H1 (cell line): ENCODE data around the gene CEBPA. TPM values are rescaled to one million over a fixed set of nuclear protein-coding genes. Genes with fewer than 3 reads are reported as not detected.

Source experiments
- CTCF ChIA-PET: fragments of 300-600 bp; sonication (Branson Sonifier 250); formaldehyde crosslinking; loops from one replicate; lab custom pipeline; 2021; ENCODE audit not compliant: partially characterized antibody; lab: Charles Lee
- POLR2A ChIA-PET: fragments of 300-600 bp; sonication (Branson Sonifier 250); formaldehyde crosslinking; loops from one replicate; lab custom pipeline; 2021; ENCODE audit warnings: inconsistent platforms; ENCODE audit not compliant: partially characterized antibody; lab: Charles Lee
- DNase-seq, 2 experiments: peaks; one replicate each; pipeline versions ENCODE4 v3.0.0 to v3.0.0-alpha.2; 2010 to 2022; ENCODE audit warnings: low spot score in 2 of 2, low read depth in 1 of 2, mixed read lengths in 1 of 2
- FAIRE-seq: peaks from 2 replicates; lab custom pipeline; 2011; peaks lifted over from hg19 to GRCh38; lab: Jason Lieb, UNC
- H2AFZ ChIP-seq: 2 replicates; pipeline ENCODE4 v1.8.1; 2012; ENCODE audit warnings: low read length, inconsistent platforms
- H2AK5ac ChIP-seq: 2 replicates; pipeline ENCODE4 v1.6.1; 2013; ENCODE audit warnings: low read depth, low read length
- H2BK120ac ChIP-seq: replicated peaks from 2 replicates; pipeline ENCODE3; 2013; ENCODE audit warnings: low read depth, low read length, inconsistent platforms
- H2BK12ac ChIP-seq: 2 replicates; pipeline ENCODE4 v1.6.1; 2013; ENCODE audit warnings: low read depth, low read length
- H2BK15ac ChIP-seq: 2 replicates; pipeline ENCODE4 v1.6.1; 2013; ENCODE audit warnings: low read length
- H2BK20ac ChIP-seq: 2 replicates; pipeline ENCODE4 v1.6.1; 2013; ENCODE audit warnings: low read length
- H2BK5ac ChIP-seq: 2 replicates; pipeline ENCODE4 v1.6.1; 2013; ENCODE audit warnings: low read depth, low read length
- H3K14ac ChIP-seq: 2 replicates; pipeline ENCODE4 v1.6.1; 2013; ENCODE audit warnings: inconsistent platforms; ENCODE audit not compliant: insufficient read length
- H3K18ac ChIP-seq: 2 replicates; pipeline ENCODE4 v1.6.1; 2013; ENCODE audit warnings: low read length; ENCODE audit errors: extremely low read depth
- H3K23ac ChIP-seq: 2 replicates; pipeline ENCODE4 v1.6.1; 2013; ENCODE audit warnings: inconsistent platforms; ENCODE audit not compliant: insufficient read length
- H3K23me2 ChIP-seq: 2 replicates; pipeline ENCODE4 v1.6.1; 2013; ENCODE audit warnings: low read depth, low read length
- H3K27ac ChIP-seq: 2 replicates; pipeline ENCODE4 v1.6.1; 2011; ENCODE audit warnings: low read depth, low read length, inconsistent platforms
- H3K27me3 ChIP-seq, 4 experiments: replicated peaks in 1 of 4; 1 replicate in 1 of 4; 2 replicates in 3 of 4; pipeline versions ENCODE4 v1.6.1 to v1.8.1; 2011 to 2013; ENCODE audit warnings: low read length in 3 of 4, mild to moderate bottlenecking in 3 of 4, inconsistent platforms in 2 of 4, mixed read lengths in 2 of 4, moderate library complexity in 1 of 4; ENCODE audit not compliant: control insufficient read depth in 3 of 4, insufficient read depth in 3 of 4; ENCODE audit errors: extremely low read depth in 1 of 4
- H3K36me3 ChIP-seq, 4 experiments: 2 replicates each; pipeline versions ENCODE4 v1.6.1 to v1.8.1; 2011 to 2013; ENCODE audit warnings: mild to moderate bottlenecking in 4 of 4, low read length in 3 of 4, moderate library complexity in 2 of 4, control low read depth in 1 of 4, inconsistent platforms in 1 of 4; ENCODE audit not compliant: insufficient read depth in 4 of 4, control insufficient read depth in 2 of 4
- H3K4ac ChIP-seq: replicated peaks from 2 replicates; pipeline ENCODE3; 2013; ENCODE audit warnings: low read length, low read depth, mixed read lengths, inconsistent platforms; ENCODE audit not compliant: insufficient read length
- H3K4me1 ChIP-seq, 4 experiments: replicated peaks in 1 of 4; 1 replicate in 1 of 4; 2 replicates in 3 of 4; pipeline versions ENCODE4 v1.6.1 to v1.8.1; 2011 to 2013; ENCODE audit warnings: low read length in 3 of 4, inconsistent platforms in 2 of 4, mixed read lengths in 1 of 4; ENCODE audit not compliant: insufficient read depth in 4 of 4, control insufficient read depth in 3 of 4
- H3K4me2 ChIP-seq, 2 experiments: 2 replicates each; pipeline versions ENCODE4 v1.6.1 to v1.8.1; 2011 to 2013; ENCODE audit warnings: low read depth in 2 of 2, low read length in 2 of 2, control low read depth in 1 of 2, inconsistent platforms in 1 of 2, mild to moderate bottlenecking in 1 of 2; ENCODE audit not compliant: insufficient read depth in 1 of 2
- H3K4me3 ChIP-seq, 4 experiments: fragments of 200-600, 300-600 bp in 1 of 4; sonication (generic), shearing (Covaris generic), sonication (Bioruptor Twin) in 1 of 4; 2 replicates each; pipeline versions ENCODE4 v1.5.1 to v1.8.1; 2011 to 2016; ENCODE audit warnings: low read length in 4 of 4, low read depth in 3 of 4, control low read depth in 2 of 4, inconsistent platforms in 2 of 4, mild to moderate bottlenecking in 2 of 4, mixed read lengths in 1 of 4, moderate library complexity in 1 of 4; ENCODE audit not compliant: insufficient read depth in 2 of 4; ENCODE audit errors: extremely low read depth in 1 of 4
- H3K56ac ChIP-seq: replicated peaks from 2 replicates; pipeline ENCODE3; 2013; ENCODE audit warnings: low read depth, mild to moderate bottlenecking, mixed read lengths, low read length, inconsistent platforms; ENCODE audit not compliant: insufficient read length
- H3K79me1 ChIP-seq: 2 replicates; pipeline ENCODE4 v1.6.1; 2013; ENCODE audit warnings: low read depth, low read length, control low read depth
- H3K79me2 ChIP-seq, 2 experiments: 2 replicates each; pipeline versions ENCODE4 v1.6.1 to v1.8.1; 2012 to 2013; ENCODE audit warnings: low read length in 2 of 2, mild to moderate bottlenecking in 2 of 2, inconsistent platforms in 1 of 2; ENCODE audit not compliant: insufficient read depth in 2 of 2, control insufficient read depth in 1 of 2
- H3K9ac ChIP-seq, 4 experiments: replicated peaks in 1 of 4; 1 replicate in 1 of 4; 2 replicates in 3 of 4; pipeline versions ENCODE4 v1.6.1 to v1.8.1; 2011 to 2013; ENCODE audit warnings: low read depth in 3 of 4, low read length in 3 of 4, control low read depth in 2 of 4, mild to moderate bottlenecking in 2 of 4, moderate library complexity in 2 of 4, inconsistent platforms in 1 of 4; ENCODE audit errors: extremely low read depth in 1 of 4
- H3K9me3 ChIP-seq, 2 experiments: 2 replicates each; pipeline versions ENCODE4 v1.6.1 to v1.8.1; 2012 to 2013; ENCODE audit warnings: mild to moderate bottlenecking in 2 of 2, moderate library complexity in 2 of 2, control low read depth in 1 of 2, inconsistent platforms in 1 of 2, low read depth in 1 of 2, low read length in 1 of 2, mixed read lengths in 1 of 2; ENCODE audit not compliant: insufficient read depth in 2 of 2
- H4K20me1 ChIP-seq, 2 experiments: replicated peaks in 1 of 2; 2 replicates each; pipeline versions ENCODE3 to v1.8.1; 2011 to 2013; ENCODE audit warnings: inconsistent platforms in 2 of 2, low read length in 2 of 2, mild to moderate bottlenecking in 1 of 2; ENCODE audit not compliant: insufficient read depth in 2 of 2, control insufficient read depth in 1 of 2
- H4K5ac ChIP-seq: 2 replicates; pipeline ENCODE4 v1.6.1; 2013; ENCODE audit warnings: low read length, low read depth, mixed read lengths, inconsistent platforms; ENCODE audit not compliant: insufficient read length
- H4K8ac ChIP-seq: 2 replicates; pipeline ENCODE4 v1.8.0; 2013; ENCODE audit warnings: mild to moderate bottlenecking, moderate library complexity, low read length, inconsistent platforms; ENCODE audit not compliant: insufficient read depth; ENCODE audit errors: extremely low read depth
- H4K91ac ChIP-seq: replicated peaks from 2 replicates; pipeline ENCODE3; 2013; ENCODE audit warnings: low read length, mixed read lengths, inconsistent platforms; ENCODE audit not compliant: insufficient read length
- CBX8 ChIP-seq: fragments of 300-800, 300-1000 bp; sonication (generic); IDR thresholded peaks from 2 replicates; pipeline ENCODE4 v1.7.1; 2016; ENCODE audit warnings: low read depth, low read length, borderline replicate concordance
- HDAC2 ChIP-seq, 2 experiments: fragments of 300-600 bp in 1 of 2; sonication (generic) in 1 of 2; IDR thresholded peaks; 2 replicates each; pipeline ENCODE4 v1.6.1; 2011 to 2012; ENCODE audit warnings: low read depth in 2 of 2, low read length in 2 of 2, mild to moderate bottlenecking in 2 of 2, moderate library complexity in 2 of 2, borderline replicate concordance in 1 of 2, inconsistent platforms in 1 of 2
- KDM1A ChIP-seq: fragments of 200-600, 300-600 bp; sonication (generic); IDR thresholded peaks from 2 replicates; pipeline ENCODE4 v1.7.1; 2016; ENCODE audit warnings: mild to moderate bottlenecking, low read length, borderline replicate concordance
- NRF1 ChIP-seq: IDR thresholded peaks from 2 replicates; pipeline ENCODE4 v1.6.1; 2011; ENCODE audit warnings: mild to moderate bottlenecking, low read depth, low read length, improper control_type of control experiment
- RAD21 ChIP-seq, 2 experiments: IDR thresholded peaks in 1 of 2; conservative IDR thresholded peaks in 1 of 2; 2 replicates each; pipeline ENCODE4 v1.6.1; 2011; ENCODE audit warnings: low read depth in 2 of 2, low read length in 2 of 2, improper control_type of control experiment in 1 of 2, inconsistent platforms in 1 of 2, mild to moderate bottlenecking in 1 of 2, moderate library complexity in 1 of 2
- RFX5 ChIP-seq: IDR thresholded peaks from 2 replicates; pipeline ENCODE4 v1.6.1; 2011; ENCODE audit warnings: low read depth, low read length, improper control_type of control experiment, borderline replicate concordance
- SIN3A ChIP-seq, 2 experiments: IDR thresholded peaks in 1 of 2; conservative IDR thresholded peaks in 1 of 2; 2 replicates each; pipeline ENCODE4 v1.6.1; 2011 to 2012; ENCODE audit warnings: low read length in 2 of 2, improper control_type of control experiment in 1 of 2, low read depth in 1 of 2, mild to moderate bottlenecking in 1 of 2
- SP2 ChIP-seq: IDR thresholded peaks from 2 replicates; pipeline ENCODE4 v1.6.1; 2012; ENCODE audit warnings: mild to moderate bottlenecking, low read length, inconsistent platforms
- SP4 ChIP-seq: IDR thresholded peaks from 2 replicates; pipeline ENCODE4 v1.6.1; 2012; ENCODE audit warnings: low read length, inconsistent platforms
- SRF ChIP-seq: IDR thresholded peaks from 2 replicates; pipeline ENCODE4 v1.6.1; 2011; ENCODE audit warnings: mild to moderate bottlenecking, low read depth, low read length, moderate library complexity
- TCF12 ChIP-seq: IDR thresholded peaks from 2 replicates; pipeline ENCODE4 v1.6.1; 2011; ENCODE audit warnings: low read depth, mild to moderate bottlenecking, low read length
- YY1 ChIP-seq: IDR thresholded peaks from 2 replicates; pipeline ENCODE4 v1.6.1; 2011; ENCODE audit warnings: low read depth, mild to moderate bottlenecking, low read length
- ZNF274 ChIP-seq: IDR thresholded peaks from 2 replicates; pipeline ENCODE4 v1.7.0; 2012; ENCODE audit warnings: low read length, borderline replicate concordance; ENCODE audit errors: extremely low read depth
- WGBS, 2 experiments: shearing (Covaris generic) in 1 of 2; methylation state at CpG; one replicate each; pipeline versions ENCODE4 v1.1.6 to v1.1.7; 2013 to 2015; ENCODE audit warnings: low lambda C conversion rate in 2 of 2, mixed read lengths in 2 of 2, inconsistent platforms in 1 of 2, low coverage in 1 of 2, missing lambda C conversion rate in 1 of 2; ENCODE audit not compliant: insufficient replicate concordance in 2 of 2, insufficient coverage in 1 of 2, insufficient read length in 1 of 2; ENCODE audit errors: extremely low coverage in 1 of 2, missing lambda C conversion rate in 1 of 2; 5-methylcytosine and 5-hydroxymethylcytosine counted together
- polyA plus RNA-seq, 7 experiments: library from polyadenylated mRNA; depleted of rRNA in 3 of 7; stranded (reverse) in 5 of 7; unstranded in 2 of 7; fragments of >200 nt in 5 of 7; fragments of 200-250 nt in 2 of 7; gene quantifications; 1 replicate in 5 of 7; 2 replicates in 1 of 7; 4 replicates in 1 of 7; pipeline versions ENCODE4 v1.2.1 to v1.2.3, GENCODE V29; 2011 to 2013; ENCODE audit warnings: missing spikeins in 2 of 7, mixed read lengths in 2 of 7
- total RNA-seq: library from RNA; stranded (reverse); fragmentation: NEBNext Ultra II Directional; extraction: Animal tissue kit (Norgen Biotek cat#: 25700); gene quantifications from 2 replicates; pipeline ENCODE4 v1.2.1, GENCODE V29; 2021
- TF ChIP-seq, protein P1 (sequence below): IDR thresholded peaks from 2 replicates; pipeline ENCODE4 v1.6.1; 2011; ENCODE audit warnings: low read depth, mild to moderate bottlenecking, low read length; ENCODE audit not compliant: insufficient read depth

Gene CEBPA
- total and polyA plus RNA-seq, 2 of the 8 experiments (the other 6 are each of a cell fraction or from before 2014, with no cell fraction given), result 2.0 to 2.7 TPM

DNA sequence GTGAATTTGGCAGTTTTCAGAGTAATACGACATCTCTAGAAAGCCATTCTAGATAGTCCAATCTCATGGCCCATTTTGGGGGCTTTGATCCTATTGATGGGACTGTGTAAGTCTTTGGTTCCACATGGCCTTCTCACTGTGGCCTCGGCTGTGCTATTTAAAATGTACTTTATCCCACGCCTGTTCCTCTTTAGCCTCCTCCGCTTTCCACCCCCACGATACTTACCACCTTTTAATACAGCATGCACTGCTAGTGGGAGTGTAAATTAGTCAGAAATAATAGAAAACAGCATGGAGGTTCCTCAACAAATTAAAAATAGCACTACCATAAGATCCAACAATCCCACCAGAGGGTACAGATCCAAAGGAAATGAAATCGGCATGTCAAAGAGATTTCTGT, 42.8 kb upstream of the CEBPA start:
- Histone ChIP-seq H2AFZ (no peak overlapping the region), H2BK12ac (no peak overlapping the region), H3K23ac (no peak overlapping the region), H2BK5ac (no peak overlapping the region), H2BK120ac (no peak overlapping the region), H3K27me3 (0 out of 7 replicates have a peak, but pooled peaks cover 0 to 3% (median 0%) of the 10 kb centered on the region in 4 experiments), H3K4me1 (no peaks in the 10 kb centered on the region; a peak in 1 of 7 replicates), H3K79me2 (no peaks in the 10 kb centered on the region), H2BK15ac (no peak overlapping the region), H3K4me3 (no peak overlapping the region), H3K23me2 (no peaks in the 10 kb centered on the region; the same call in 1 of the 2 replicates), H3K14ac (no peak overlapping the region), H3K4me2 (no peak overlapping the region), H3K56ac (no peak overlapping the region), H4K20me1 (no peaks in the 10 kb centered on the region), H2AK5ac (no peak overlapping the region), H3K79me1 (no peaks in the 10 kb centered on the region), H3K36me3 (no peaks in the 10 kb centered on the region), H3K18ac (no peak overlapping the region), H3K9me3 (no peaks in the 10 kb centered on the region), H4K5ac (no peak overlapping the region), H2BK20ac (no peak overlapping the region), H3K4ac (no peak overlapping the region), H4K91ac (no peak overlapping the region), H3K9ac (no peak overlapping the region), H4K8ac (no peak overlapping the region), H3K27ac (no peak overlapping the region)
- WGBS, 2 experiments, result 92% methylated on average over 6 of the region's 6 CpGs; no CpG with 5 or more reads in 1 of the 2 experiments
- no peak for FAIRE-seq
- POLR2A ChIA-PET, result no interaction called here
- DNase-seq, result no peak
- CTCF ChIA-PET, result no interaction called here
- no peak for TF ChIP-seq ZNF274
- TF ChIP-seq NRF1, result no peak
- no peak for TF ChIP-seq RAD21 (IDR thresholded peaks at IDR 0.05 in 1 of 2, conservative IDR thresholded peaks at IDR 0.05 in 1 of 2; ENCODE audit: low read depth in 2 of 2, low read length in 2 of 2)
- TF ChIP-seq YY1, result no peak
- TF ChIP-seq SP4, result no peak
- TF ChIP-seq RFX5, result no peak
- TF ChIP-seq SRF, result no peak
- TF ChIP-seq, protein P1, sequence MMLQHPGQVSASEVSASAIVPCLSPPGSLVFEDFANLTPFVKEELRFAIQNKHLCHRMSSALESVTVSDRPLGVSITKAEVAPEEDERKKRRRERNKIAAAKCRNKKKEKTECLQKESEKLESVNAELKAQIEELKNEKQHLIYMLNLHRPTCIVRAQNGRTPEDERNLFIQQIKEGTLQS, result no peak
- TF ChIP-seq SIN3A (conservative IDR thresholded peaks at IDR 0.05 in 1 of 2, IDR thresholded peaks at IDR 0.05 in 1 of 2; ENCODE audit: low read depth in 1 of 2, low read length in 2 of 2), result no peak
- no peak for TF ChIP-seq SP2
- TF ChIP-seq HDAC2 (IDR thresholded peaks at IDR 0.05; ENCODE audit: borderline replicate concordance in 1 of 2, low read depth in 2 of 2, low read length in 2 of 2), result no peak
- TF ChIP-seq KDM1A, result no peak
- no peak for TF ChIP-seq TCF12
- no peak for TF ChIP-seq CBX8
